VCaP (cell line): ENCODE measurements around the gene ABCC11.

ENCODE experiments used
- H3K27ac ChIP-seq: fragments of 450-650 bp; 2 replicates; pipeline ENCODE4 v1.5.1; 2017
- TF ChIP-seq, protein P1 (sequence below): fragments of 450-650 bp; conservative IDR thresholded peaks from 2 replicates; pipeline ENCODE4 v1.5.1; 2017; ENCODE audit warnings: mild to moderate bottlenecking, moderate library complexity

ABCC11 gene

DNA sequence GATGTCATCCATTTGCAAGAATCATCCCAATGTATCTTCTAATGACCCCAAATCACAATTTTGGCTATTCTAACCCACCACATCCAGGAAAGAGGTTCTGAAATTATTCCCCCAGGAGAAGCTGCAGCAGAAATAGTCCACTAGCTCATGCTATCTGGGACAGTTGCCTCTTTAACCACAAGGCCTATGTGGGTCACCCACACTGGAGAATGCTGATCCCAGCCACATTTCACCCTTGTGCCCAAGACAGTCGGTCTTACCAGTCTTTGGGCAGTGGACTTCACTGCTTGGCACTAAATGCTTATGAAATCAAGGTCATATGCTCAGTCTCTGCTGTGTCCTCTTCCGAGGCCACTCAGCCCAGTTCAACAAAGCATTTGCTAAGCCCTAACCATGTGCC lies 118.6 kb downstream of the ABCC11 start:
- TF ChIP-seq, protein P1, sequence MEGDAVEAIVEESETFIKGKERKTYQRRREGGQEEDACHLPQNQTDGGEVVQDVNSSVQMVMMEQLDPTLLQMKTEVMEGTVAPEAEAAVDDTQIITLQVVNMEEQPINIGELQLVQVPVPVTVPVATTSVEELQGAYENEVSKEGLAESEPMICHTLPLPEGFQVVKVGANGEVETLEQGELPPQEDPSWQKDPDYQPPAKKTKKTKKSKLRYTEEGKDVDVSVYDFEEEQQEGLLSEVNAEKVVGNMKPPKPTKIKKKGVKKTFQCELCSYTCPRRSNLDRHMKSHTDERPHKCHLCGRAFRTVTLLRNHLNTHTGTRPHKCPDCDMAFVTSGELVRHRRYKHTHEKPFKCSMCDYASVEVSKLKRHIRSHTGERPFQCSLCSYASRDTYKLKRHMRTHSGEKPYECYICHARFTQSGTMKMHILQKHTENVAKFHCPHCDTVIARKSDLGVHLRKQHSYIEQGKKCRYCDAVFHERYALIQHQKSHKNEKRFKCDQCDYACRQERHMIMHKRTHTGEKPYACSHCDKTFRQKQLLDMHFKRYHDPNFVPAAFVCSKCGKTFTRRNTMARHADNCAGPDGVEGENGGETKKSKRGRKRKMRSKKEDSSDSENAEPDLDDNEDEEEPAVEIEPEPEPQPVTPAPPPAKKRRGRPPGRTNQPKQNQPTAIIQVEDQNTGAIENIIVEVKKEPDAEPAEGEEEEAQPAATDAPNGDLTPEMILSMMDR = no peak
- H3K27ac ChIP-seq = no peak overlapping the region

DNA sequence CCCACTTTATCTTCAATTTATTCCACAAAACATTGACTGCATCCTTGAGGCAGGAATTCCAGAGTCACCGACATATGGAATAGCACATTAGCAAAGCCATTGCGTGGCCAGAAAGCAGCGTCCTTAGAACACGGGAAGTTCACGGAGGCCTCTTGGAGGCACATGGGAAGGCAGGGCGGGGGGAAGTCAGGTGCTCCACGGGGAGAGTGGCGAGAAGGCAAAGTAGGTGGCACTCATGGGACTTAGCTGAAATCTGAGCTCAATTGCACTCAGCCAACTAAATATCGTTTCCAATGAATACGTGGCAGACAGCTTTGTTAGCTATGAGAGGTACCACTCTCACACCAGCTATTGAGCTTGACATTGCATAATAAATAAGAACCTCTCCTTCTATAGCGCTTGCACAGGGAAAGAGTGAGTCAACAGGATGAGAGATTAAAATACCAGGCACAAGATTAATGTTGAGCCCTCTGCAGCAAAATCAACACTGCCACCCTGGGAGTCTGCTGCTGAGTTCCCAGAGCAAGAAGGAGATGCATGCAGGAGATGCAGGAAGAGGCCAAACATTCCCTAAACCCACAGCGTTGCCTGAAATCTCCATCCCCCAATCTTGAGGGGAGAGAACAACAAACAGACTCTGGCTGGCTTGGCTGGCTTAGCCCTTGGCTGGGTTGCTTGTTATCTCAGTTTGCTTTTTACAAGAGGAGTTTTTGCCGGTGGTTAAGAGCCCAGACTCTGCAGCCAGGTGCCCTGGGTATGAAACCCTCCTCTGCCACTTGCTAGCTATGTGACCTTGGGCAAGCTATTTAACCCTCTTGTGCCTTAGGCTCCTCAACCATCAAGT lies 120.3 kb downstream of the ABCC11 start:
- peak overlapping the region; percentile 68 for H3K27ac ChIP-seq
- TF ChIP-seq, protein P1 = no peak

DNA sequence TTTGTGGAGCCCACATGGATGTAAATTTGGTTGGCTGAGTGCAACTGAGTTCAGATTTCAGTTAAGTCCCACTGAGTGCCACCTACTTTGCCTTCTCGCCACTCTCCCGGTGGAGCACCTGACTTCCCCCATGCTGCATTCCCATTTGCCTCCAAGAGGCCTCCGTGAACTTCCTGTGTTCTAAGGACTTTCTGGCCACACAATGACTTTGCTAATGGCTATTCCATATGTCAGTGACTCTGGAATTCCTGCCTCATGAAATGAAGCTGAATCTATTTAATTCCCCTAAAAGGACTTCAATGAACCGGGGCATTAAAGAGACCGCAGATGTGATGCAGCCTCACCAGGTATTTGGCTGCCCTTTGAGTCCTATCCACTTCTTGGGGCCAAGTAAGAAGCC lies 121.5 kb downstream of the ABCC11 start:
- TF ChIP-seq, protein P1 = no peak
- peak overlapping the region; percentile 68 for H3K27ac ChIP-seq

DNA sequence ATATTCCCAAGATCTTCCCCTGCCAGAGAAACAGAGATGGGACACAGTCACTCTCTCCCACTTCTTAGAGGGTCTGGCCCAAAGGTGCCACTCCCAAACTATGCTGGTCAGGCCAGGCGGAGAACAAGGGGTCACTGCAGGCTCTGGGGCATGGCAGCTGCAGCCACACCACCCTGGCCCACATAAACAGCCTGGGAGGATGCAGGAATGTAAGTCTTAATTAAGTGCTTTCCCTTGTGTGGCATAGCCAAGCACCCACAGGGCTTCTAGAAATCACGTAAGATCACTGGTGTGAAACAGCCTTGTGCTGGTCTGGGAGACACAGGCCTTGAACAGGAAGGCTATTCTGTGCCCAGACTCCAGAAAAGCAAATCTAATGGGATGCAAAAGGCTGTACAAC lies 123.1 kb downstream of the ABCC11 start:
- TF ChIP-seq, protein P1 = no peak
- no peak overlapping the region for H3K27ac ChIP-seq

DNA sequence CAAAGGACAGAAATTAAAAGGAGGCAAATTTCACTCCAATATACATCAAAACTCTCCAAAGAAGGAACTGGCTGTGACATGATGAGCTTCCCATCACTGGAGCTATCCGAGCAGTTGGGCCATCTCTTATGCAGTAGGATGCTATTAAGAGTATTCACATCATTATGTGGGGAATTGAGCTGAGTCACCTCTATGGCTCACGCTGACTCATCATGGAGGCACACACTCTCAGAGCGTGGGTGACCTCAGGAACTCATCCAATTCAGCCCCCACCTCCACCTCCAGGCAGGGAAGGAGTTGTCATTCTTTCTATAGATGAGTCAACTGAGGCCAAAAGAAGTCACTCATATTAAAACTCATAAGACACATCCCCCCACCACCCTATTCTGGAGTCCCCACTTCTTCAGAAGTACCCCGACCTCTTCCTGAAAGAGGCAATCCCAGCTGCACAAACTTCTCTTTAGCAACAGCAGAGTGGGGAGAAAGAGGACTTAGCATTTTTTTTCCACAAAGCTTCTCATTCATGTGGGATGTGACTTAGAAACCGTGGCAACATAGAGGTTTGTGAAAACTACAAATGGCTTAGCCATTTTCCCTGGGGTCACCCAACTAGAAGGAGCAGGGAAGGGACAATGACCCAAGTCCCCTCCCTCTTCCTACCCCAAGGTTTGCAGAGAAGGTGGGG lies 124.1 kb downstream of the ABCC11 start:
- H3K27ac ChIP-seq = no peak overlapping the region
- TF ChIP-seq, protein P1 = no peak

DNA sequence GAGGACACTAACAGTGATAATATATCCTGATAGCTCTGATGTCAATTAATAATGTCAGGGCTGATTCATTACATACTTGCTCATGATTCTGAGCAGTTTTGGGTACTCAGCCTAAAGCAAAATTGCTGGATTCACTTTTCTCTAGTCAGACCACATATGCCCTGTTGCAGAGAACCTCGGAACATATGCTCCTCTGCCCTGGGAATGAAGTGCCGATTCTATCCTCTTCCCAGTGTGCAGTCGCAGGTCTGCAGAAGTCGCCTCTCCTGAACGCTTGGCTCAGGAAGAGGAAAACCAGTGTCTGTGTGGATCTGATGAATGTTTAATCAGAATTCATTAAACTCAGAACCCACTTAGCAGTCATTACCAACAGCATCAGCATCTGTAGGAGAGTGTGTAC lies 126.1 kb downstream of the ABCC11 start:
- no peak overlapping the region for H3K27ac ChIP-seq

DNA sequence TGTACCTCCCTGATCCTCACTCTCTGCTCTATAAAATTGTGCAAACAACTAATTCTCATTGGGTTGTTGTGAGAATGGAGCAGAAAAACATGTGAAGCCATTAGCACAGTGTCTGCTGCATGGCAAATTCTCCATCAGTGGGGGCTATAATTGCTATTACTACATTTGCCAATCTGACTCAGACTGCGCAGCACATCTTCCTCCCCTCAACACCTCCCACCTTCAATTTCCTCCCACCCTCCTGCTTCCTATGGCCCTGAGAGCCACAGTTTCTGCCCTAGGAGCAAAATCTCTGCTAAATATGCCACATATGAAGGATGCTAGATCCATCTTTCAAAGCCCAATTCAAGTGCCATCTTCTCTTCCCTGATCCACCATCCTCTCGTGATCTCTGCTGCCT lies 128.5 kb downstream of the ABCC11 start:
- H3K27ac ChIP-seq = no peak overlapping the region
- TF ChIP-seq, protein P1 = no peak

More for the DNA sequence above, 126.1 kb downstream of the ABCC11 start:
- TF ChIP-seq, protein P1 = no peak
